HCT116 (cell line): ENCODE data around the gene FBXO21. TPM values are rescaled to one million over a fixed set of nuclear protein-coding genes. Genes with fewer than 3 reads are reported as not detected.

Source experiments
- ATAC-seq: fragments of 200-7000 bp; cut with Tn5 transposase; 2 replicates; pipeline ENCODE4 v1.9.1; 2020; ENCODE audit warnings: mild to moderate bottlenecking, moderate library complexity
- BruUV-seq: library from RNA; stranded (reverse); fragments of 400-500 nt; replicated peaks from 2 replicates; lab custom pipeline; 2021; lab: Mats Ljungman, UMichigan
- CTCF ChIA-PET: fragments of 300-600 bp; sonication (Branson Sonifier 250); formaldehyde crosslinking; loops from one replicate; lab custom pipeline; 2021; ENCODE audit warnings: antibody characterized with exemption; lab: Charles Lee
- POLR2A ChIA-PET: fragments of 300-600, 350-600 bp; sonication (Branson Sonifier 250); formaldehyde crosslinking; loops from one replicate; lab custom pipeline; 2021; ENCODE audit warnings: antibody characterized with exemption; lab: Charles Lee
- RAD21 ChIA-PET, 2 experiments: fragments of 300-600 bp; sonication (Branson Sonifier 250); formaldehyde crosslinking; loops; one replicate each; lab custom pipeline; 2023; ENCODE audit warnings: low total read pairs in 2 of 2; ENCODE audit not compliant: uncharacterized antibody in 2 of 2, unreplicated experiment in 2 of 2, low non-redundant PET in 1 of 2; lab: Charles Lee
- DNase-seq: peaks from one replicate; pipeline ENCODE4 v3.0.0-alpha.2; 2010; ENCODE audit warnings: low read depth, low spot score
- H2AFZ ChIP-seq: fragments of 200-600 bp; shearing (Covaris generic), sonication (generic); 2 replicates; pipeline ENCODE4 v1.6.1; 2017; ENCODE audit warnings: low read depth, mixed run types, mixed read lengths, antibody characterized with exemption, low read length; ENCODE audit not compliant: poor library complexity, severe bottlenecking
- H3K27ac ChIP-seq: 2 replicates; pipeline ENCODE4 v1.5.1; 2012; ENCODE audit warnings: low read depth, low read length
- H3K27me3 ChIP-seq: fragments of 200-600 bp; sonication (generic); 2 replicates; pipeline ENCODE4 v1.6.1; 2016; ENCODE audit warnings: mixed run types, low read length, mixed read lengths; ENCODE audit not compliant: insufficient read depth
- H3K36me3 ChIP-seq, 2 experiments: fragments of 200-500 bp in 1 of 2; fragments of 200-600 bp in 1 of 2; sonication (Bioruptor generic) in 1 of 2; sonication (generic) in 1 of 2; 2 replicates each; pipeline versions ENCODE4 v1.5.1 to v1.6.1; 2014 to 2016; ENCODE audit warnings: low read length in 2 of 2, inconsistent platforms in 1 of 2, mixed read lengths in 1 of 2, mixed run types in 1 of 2; ENCODE audit not compliant: insufficient read depth in 2 of 2, control insufficient read depth in 1 of 2
- H3K4me1 ChIP-seq, 2 experiments: fragments of 200-600 bp in 1 of 2; sonication (generic) in 1 of 2; 2 replicates each; pipeline versions ENCODE4 v1.5.1 to v1.6.1; 2012 to 2017; ENCODE audit warnings: low read length in 2 of 2, inconsistent platforms in 1 of 2, mild to moderate bottlenecking in 1 of 2, mixed read lengths in 1 of 2, mixed run types in 1 of 2, moderate library complexity in 1 of 2; ENCODE audit not compliant: insufficient read depth in 2 of 2, control insufficient read depth in 1 of 2
- H3K4me2 ChIP-seq: fragments of 200-600 bp; sonication (generic); 2 replicates; pipeline ENCODE4 v1.6.1; 2017; ENCODE audit warnings: mixed run types, low read length, mixed read lengths
- H3K4me3 ChIP-seq, 2 experiments: fragments of 200-600 bp in 1 of 2; sonication (generic) in 1 of 2; replicated peaks in 1 of 2; 2 replicates each; pipeline ENCODE4 v1.5.1; 2011 to 2016; ENCODE audit warnings: low read length in 2 of 2, control low read depth in 1 of 2, low read depth in 1 of 2, mild to moderate bottlenecking in 1 of 2, mixed read lengths in 1 of 2, mixed run types in 1 of 2
- H3K79me2 ChIP-seq: fragments of 200-600 bp; sonication (generic); 2 replicates; pipeline ENCODE4 v1.6.1; 2017; ENCODE audit warnings: mild to moderate bottlenecking, mixed run types, low read length, moderate library complexity, mixed read lengths; ENCODE audit not compliant: insufficient read depth
- H3K9ac ChIP-seq: fragments of 200-600 bp; sonication (generic); 2 replicates; pipeline ENCODE4 v1.6.1; 2016; ENCODE audit warnings: low read length, mixed read lengths
- H3K9me2 ChIP-seq: fragments of 200-600 bp; sonication (generic), shearing (Covaris generic); 2 replicates; pipeline ENCODE4 v1.6.1; 2017; ENCODE audit warnings: mixed run types, mild to moderate bottlenecking, moderate library complexity; ENCODE audit not compliant: insufficient read depth
- H3K9me3 ChIP-seq, 2 experiments: fragments of 200-500 bp in 1 of 2; fragments of 200-600 bp in 1 of 2; sonication (Bioruptor generic) in 1 of 2; sonication (generic) in 1 of 2; 2 replicates each; pipeline ENCODE4 v1.6.1; 2014 to 2017; ENCODE audit warnings: low read length in 2 of 2, mixed read lengths in 2 of 2, inconsistent platforms in 1 of 2, low read depth in 1 of 2, mild to moderate bottlenecking in 1 of 2, mixed run types in 1 of 2, moderate library complexity in 1 of 2; ENCODE audit not compliant: control insufficient read depth in 1 of 2, insufficient read depth in 1 of 2
- H4K20me1 ChIP-seq: fragments of 200-600 bp; sonication (generic), shearing (Covaris generic); 2 replicates; pipeline ENCODE4 v1.6.1; 2017; ENCODE audit warnings: mixed run types, mild to moderate bottlenecking, moderate library complexity; ENCODE audit not compliant: insufficient read depth
- CBX3 ChIP-seq: IDR thresholded peaks from 2 replicates; pipeline ENCODE4 v1.6.1; 2012; ENCODE audit warnings: low read depth
- FOSL1 ChIP-seq: IDR thresholded peaks from 2 replicates; pipeline ENCODE4 v1.6.1; 2012; ENCODE audit warnings: low read depth
- POLR2A ChIP-seq: IDR thresholded peaks from 2 replicates; pipeline ENCODE4 v1.7.0; 2011; ENCODE audit warnings: borderline replicate concordance; ENCODE audit not compliant: insufficient read depth, insufficient read length; ENCODE audit errors: extremely low read depth
- POLR2AphosphoS5 ChIP-seq: IDR thresholded peaks from 2 replicates; pipeline ENCODE4 v1.6.1; 2011; ENCODE audit warnings: mild to moderate bottlenecking, low read depth, low read length, moderate library complexity
- SP1 ChIP-seq: IDR thresholded peaks from 2 replicates; pipeline ENCODE4 v1.6.1; 2012; ENCODE audit warnings: low read depth
- TCF7L2 ChIP-seq: IDR thresholded peaks from 2 replicates; pipeline ENCODE4 v1.7.0; 2011; ENCODE audit warnings: borderline replicate concordance, inconsistent platforms; ENCODE audit not compliant: insufficient read depth, insufficient read length; ENCODE audit errors: extremely low read depth
- YY1 ChIP-seq: IDR thresholded peaks from 2 replicates; pipeline ENCODE4 v1.6.1; 2011; ENCODE audit warnings: low read length, low read depth, moderate library complexity, mild to moderate bottlenecking; ENCODE audit not compliant: insufficient replicate concordance; ENCODE audit errors: extremely low read depth
- ZNF274 ChIP-seq: fragments of 200-500 bp; sonication (Bioruptor generic); IDR thresholded peaks from 2 replicates; pipeline ENCODE4 v1.6.1; 2014; ENCODE audit warnings: mild to moderate bottlenecking, low read depth, low read length, inconsistent platforms
- intact Hi-C: fragments of 100-400 bp; cut with micrococcal nuclease; formaldehyde crosslinking; loops from 2 replicates; pipeline ENCODE4 v1.10.0; 2022
- total RNA-seq: library from RNA; stranded (reverse); gene quantifications from one replicate; pipeline ENCODE4 v1.2.1, GENCODE V29; 2021; ENCODE audit not compliant: unreplicated experiment
- TF ChIP-seq, protein P1 (sequence below): IDR thresholded peaks from 2 replicates; pipeline ENCODE4 v1.6.1; 2012
- TF ChIP-seq, protein P2 (sequence below): IDR thresholded peaks from 2 replicates; pipeline ENCODE4 v1.6.1; 2012
- TF ChIP-seq, protein P3 (sequence below): IDR thresholded peaks from 2 replicates; pipeline ENCODE4 v1.6.1; 2012; ENCODE audit warnings: low read depth
- TF ChIP-seq, protein P4 (sequence below): IDR thresholded peaks from 2 replicates; pipeline ENCODE4 v1.6.1; 2011; ENCODE audit warnings: mild to moderate bottlenecking, low read length, moderate library complexity; ENCODE audit not compliant: insufficient replicate concordance; ENCODE audit errors: extremely low read depth

FBXO21 gene
- total RNA-seq, 1 experiment from 2014 or later, result 45.5 TPM

DNA sequence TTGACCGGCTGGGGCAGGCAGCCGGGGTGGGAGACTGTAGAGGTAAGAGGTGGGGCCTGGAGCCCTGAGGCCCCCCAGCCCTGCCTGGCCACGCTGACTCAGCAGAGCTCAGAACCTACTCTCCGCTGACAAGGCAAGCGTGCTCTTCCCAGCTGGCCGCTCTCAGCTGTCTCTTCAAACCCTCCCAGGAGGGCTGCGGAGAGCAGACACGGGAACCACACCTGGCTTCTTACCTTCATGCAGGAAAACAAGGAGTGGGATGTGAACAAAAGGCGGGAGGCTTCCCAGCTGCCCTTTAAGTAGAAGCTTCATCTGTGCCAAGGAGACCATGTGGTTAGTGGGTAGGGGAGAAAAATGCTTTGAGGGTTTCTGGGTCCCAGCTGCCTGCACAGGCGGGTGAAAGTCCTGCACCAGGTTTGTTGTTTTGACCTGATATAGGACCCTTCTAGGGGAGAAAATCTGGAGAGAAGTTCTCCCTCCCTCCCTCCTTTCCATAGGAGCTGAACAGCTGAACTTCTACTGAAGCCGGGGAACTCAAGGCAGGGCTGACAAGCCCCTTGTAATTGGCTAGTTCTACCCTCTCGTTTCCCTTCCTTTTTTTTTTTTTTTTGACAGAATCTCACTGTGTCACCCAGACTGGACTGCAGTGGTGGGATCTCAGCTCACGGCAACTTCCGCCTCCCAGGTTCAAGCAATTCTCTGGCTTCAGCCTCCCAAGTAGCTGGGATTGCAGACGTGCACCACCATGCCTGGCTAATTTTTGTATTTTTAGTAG, 78.3 kb downstream of the FBXO21 start:
- ChIA-PET POLR2A (no interaction called here), CTCF (interaction anchor here (0.8 kb wide), 1 partner anchor 10 kb away, joined by 5 read pairs; no protein-coding TSS in a partner anchor), RAD21 (no interaction called here)
- Histone ChIP-seq H3K4me1 (no peaks in the 10 kb centered on the region), H3K27me3 (peaks cover 30% of the 10 kb centered on the region), H3K79me2 (no peaks in the 10 kb centered on the region), H3K4me3 (no peak overlapping the region), H4K20me1 (no peaks in the 10 kb centered on the region), H3K9me2 (no peaks in the 10 kb centered on the region), H3K9ac (no peak overlapping the region), H3K4me2 (no peak overlapping the region), H3K27ac (no peak overlapping the region), H3K36me3 (no peaks in the 10 kb centered on the region), H3K9me3 (no peaks in the 10 kb centered on the region), H2AFZ (no peak overlapping the region)
- BruUV-seq, result no TSS peak
- DNase-seq, result no peak
- ATAC-seq, result no peak
- no peak for TF ChIP-seq ZNF274
- no peak for TF ChIP-seq POLR2AphosphoS5
- TF ChIP-seq YY1, result no peak
- TF ChIP-seq FOSL1, result no peak
- TF ChIP-seq, protein P1, sequence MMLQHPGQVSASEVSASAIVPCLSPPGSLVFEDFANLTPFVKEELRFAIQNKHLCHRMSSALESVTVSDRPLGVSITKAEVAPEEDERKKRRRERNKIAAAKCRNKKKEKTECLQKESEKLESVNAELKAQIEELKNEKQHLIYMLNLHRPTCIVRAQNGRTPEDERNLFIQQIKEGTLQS, result no peak
- TF ChIP-seq CBX3, result no peak
- no peak for TF ChIP-seq POLR2A
- TF ChIP-seq, protein P2, sequence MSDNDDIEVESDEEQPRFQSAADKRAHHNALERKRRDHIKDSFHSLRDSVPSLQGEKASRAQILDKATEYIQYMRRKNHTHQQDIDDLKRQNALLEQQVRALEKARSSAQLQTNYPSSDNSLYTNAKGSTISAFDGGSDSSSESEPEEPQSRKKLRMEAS, result no peak
- intact Hi-C loops, result no loop called here

DNA sequence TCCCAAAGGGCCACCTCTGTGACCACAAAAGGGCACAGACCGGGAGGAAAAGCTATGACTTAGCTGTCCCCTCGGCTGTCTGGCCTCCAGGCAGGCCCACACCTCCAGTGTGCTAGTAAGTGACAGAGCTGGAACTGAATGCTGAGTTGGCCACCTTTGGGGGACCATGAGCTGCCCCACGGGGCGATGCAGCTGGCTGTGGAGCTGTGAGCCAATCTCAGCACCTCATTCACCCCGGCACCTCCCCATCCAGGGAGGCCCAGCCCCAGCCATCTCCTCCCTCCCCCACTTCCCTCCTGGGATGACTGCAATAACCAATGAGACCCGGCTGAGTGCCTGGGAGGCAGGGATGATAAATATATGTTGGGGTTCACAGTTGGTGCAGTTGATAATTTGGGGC, 78.9 kb downstream of the FBXO21 start:
- no TSS peak for BruUV-seq
- ChIA-PET RAD21 (no interaction called here), CTCF (interaction anchor here (0.8 kb wide), 1 partner anchor 9 kb away, joined by 5 read pairs; no protein-coding TSS in a partner anchor), POLR2A (no interaction called here)
- Histone ChIP-seq H3K9me3 (no peaks in the 10 kb centered on the region), H3K36me3 (no peaks in the 10 kb centered on the region), H3K79me2 (no peaks in the 10 kb centered on the region), H3K4me3 (no peak overlapping the region), H3K9ac (no peak overlapping the region), H3K27me3 (peaks cover 36% of the 10 kb centered on the region), H3K4me2 (no peak overlapping the region), H3K27ac (no peak overlapping the region), H3K9me2 (no peaks in the 10 kb centered on the region), H3K4me1 (peaks cover 0 to 2% of the 10 kb centered on the region in 2 experiments; a peak in 2 of 4 replicates), H4K20me1 (no peaks in the 10 kb centered on the region), H2AFZ (no peak overlapping the region)
- intact Hi-C loops, result no loop called here
- ATAC-seq, result peak; percentile 55; the same call in 1 of the 2 replicates
- no peak for DNase-seq
- TF ChIP-seq FOSL1 (no peak), POLR2A (no peak), YY1 (no peak), SP1 (no peak), TCF7L2 (no peak), POLR2AphosphoS5 (no peak)
- TF ChIP-seq, protein P3, sequence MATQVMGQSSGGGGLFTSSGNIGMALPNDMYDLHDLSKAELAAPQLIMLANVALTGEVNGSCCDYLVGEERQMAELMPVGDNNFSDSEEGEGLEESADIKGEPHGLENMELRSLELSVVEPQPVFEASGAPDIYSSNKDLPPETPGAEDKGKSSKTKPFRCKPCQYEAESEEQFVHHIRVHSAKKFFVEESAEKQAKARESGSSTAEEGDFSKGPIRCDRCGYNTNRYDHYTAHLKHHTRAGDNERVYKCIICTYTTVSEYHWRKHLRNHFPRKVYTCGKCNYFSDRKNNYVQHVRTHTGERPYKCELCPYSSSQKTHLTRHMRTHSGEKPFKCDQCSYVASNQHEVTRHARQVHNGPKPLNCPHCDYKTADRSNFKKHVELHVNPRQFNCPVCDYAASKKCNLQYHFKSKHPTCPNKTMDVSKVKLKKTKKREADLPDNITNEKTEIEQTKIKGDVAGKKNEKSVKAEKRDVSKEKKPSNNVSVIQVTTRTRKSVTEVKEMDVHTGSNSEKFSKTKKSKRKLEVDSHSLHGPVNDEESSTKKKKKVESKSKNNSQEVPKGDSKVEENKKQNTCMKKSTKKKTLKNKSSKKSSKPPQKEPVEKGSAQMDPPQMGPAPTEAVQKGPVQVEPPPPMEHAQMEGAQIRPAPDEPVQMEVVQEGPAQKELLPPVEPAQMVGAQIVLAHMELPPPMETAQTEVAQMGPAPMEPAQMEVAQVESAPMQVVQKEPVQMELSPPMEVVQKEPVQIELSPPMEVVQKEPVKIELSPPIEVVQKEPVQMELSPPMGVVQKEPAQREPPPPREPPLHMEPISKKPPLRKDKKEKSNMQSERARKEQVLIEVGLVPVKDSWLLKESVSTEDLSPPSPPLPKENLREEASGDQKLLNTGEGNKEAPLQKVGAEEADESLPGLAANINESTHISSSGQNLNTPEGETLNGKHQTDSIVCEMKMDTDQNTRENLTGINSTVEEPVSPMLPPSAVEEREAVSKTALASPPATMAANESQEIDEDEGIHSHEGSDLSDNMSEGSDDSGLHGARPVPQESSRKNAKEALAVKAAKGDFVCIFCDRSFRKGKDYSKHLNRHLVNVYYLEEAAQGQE, result no peak
- TF ChIP-seq, protein P4, sequence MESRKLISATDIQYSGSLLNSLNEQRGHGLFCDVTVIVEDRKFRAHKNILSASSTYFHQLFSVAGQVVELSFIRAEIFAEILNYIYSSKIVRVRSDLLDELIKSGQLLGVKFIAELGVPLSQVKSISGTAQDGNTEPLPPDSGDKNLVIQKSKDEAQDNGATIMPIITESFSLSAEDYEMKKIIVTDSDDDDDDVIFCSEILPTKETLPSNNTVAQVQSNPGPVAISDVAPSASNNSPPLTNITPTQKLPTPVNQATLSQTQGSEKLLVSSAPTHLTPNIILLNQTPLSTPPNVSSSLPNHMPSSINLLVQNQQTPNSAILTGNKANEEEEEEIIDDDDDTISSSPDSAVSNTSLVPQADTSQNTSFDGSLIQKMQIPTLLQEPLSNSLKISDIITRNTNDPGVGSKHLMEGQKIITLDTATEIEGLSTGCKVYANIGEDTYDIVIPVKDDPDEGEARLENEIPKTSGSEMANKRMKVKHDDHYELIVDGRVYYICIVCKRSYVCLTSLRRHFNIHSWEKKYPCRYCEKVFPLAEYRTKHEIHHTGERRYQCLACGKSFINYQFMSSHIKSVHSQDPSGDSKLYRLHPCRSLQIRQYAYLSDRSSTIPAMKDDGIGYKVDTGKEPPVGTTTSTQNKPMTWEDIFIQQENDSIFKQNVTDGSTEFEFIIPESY, result no peak
